GM23338 (cell line): Measurements from ENCODE around the gene CABLES2.

Experiments used
- CREB1 ChIP-seq: fragments of 250-450 bp; sonication (Bioruptor Pico); IDR thresholded peaks from 2 replicates; pipeline ENCODE4 v1.5.0; 2020; ENCODE audit warnings: low read depth, mild to moderate bottlenecking, moderate library complexity
- CTCF ChIP-seq, 2 experiments: fragments of 200-600 bp in 1 of 2; sonication (generic) in 1 of 2; conservative IDR thresholded peaks; 2 replicates each; pipeline versions ENCODE4 v1.5.1 to v1.6.1; 2016 to 2017; ENCODE audit warnings: antibody characterized with exemption in 2 of 2, low read depth in 2 of 2, mild to moderate bottlenecking in 2 of 2, moderate library complexity in 1 of 2
- EZH2 ChIP-seq: fragments of 200-600 bp; sonication (generic); IDR thresholded peaks from one replicate; pipeline ENCODE4 v1.8.0; 2017; ENCODE audit warnings: antibody characterized with exemption, mild to moderate bottlenecking, low read depth; ENCODE audit not compliant: unreplicated experiment
- EZH2phosphoT487 ChIP-seq: fragments of 200-600 bp; sonication (generic); IDR thresholded peaks from one replicate; pipeline ENCODE4 v1.8.1; 2018; ENCODE audit warnings: antibody characterized with exemption; ENCODE audit not compliant: unreplicated experiment
- JUNB ChIP-seq: IDR thresholded peaks from one replicate; pipeline ENCODE4 v1.6.1; 2016; ENCODE audit warnings: antibody characterized with exemption; ENCODE audit not compliant: unreplicated experiment
- NANOG ChIP-seq: IDR thresholded peaks from 2 replicates; pipeline ENCODE4 v1.6.1; 2016; ENCODE audit warnings: antibody characterized with exemption, borderline replicate concordance
- POLR2AphosphoS5 ChIP-seq: IDR thresholded peaks from 2 replicates; pipeline ENCODE4 v1.6.1; 2016; ENCODE audit warnings: antibody characterized with exemption, low read depth
- REST ChIP-seq: IDR thresholded peaks from one replicate; pipeline ENCODE4 v1.6.1; 2018; ENCODE audit warnings: antibody characterized with exemption; ENCODE audit not compliant: unreplicated experiment
- STAT1 ChIP-seq: IDR thresholded peaks from one replicate; pipeline ENCODE4 v1.6.1; 2016; ENCODE audit warnings: antibody characterized with exemption; ENCODE audit not compliant: unreplicated experiment
- ZNF331 ChIP-seq: fragments of 250-450 bp; sonication (Bioruptor Pico); IDR thresholded peaks from 2 replicates; pipeline ENCODE4 v1.5.0; 2020; ENCODE audit warnings: low read depth, mild to moderate bottlenecking, moderate library complexity

GRCh38 chr20:62364911-62365736 is 42.0 kb downstream of the CABLES2 start:
- no peak for TF ChIP-seq CTCF (conservative IDR thresholded peaks at IDR 0.05; ENCODE audit: low read depth in 2 of 2)
- no peak for TF ChIP-seq POLR2AphosphoS5
- TF ChIP-seq CREB1 (CRISPR knock-in tag), result no peak
- no peak for TF ChIP-seq EZH2
- no peak for TF ChIP-seq REST
- no peak for TF ChIP-seq STAT1
- no peak for TF ChIP-seq EZH2phosphoT487
- TF ChIP-seq ZNF331 (CRISPR knock-in tag), result no peak
- TF ChIP-seq JUNB, result no peak
- TF ChIP-seq NANOG, result no peak
